Stimulated activated CD4-positive, alpha-beta T cell treated with anti-CD3 and anti-CD28 coated beads, Interleukin-1b, Interleukin-23, amount 100 ng/mL, for 4 hours (primary cell): ENCODE measurements around the gene KCNT1.

ENCODE experiments used
- DNase-seq, 2 donors: peaks; one replicate each; pipeline ENCODE4 v3.0.0-alpha.2; 2020; ENCODE audit warnings: low read depth in 2 of 2

KCNT1 gene

GRCh38 chr9:135745686-135746324 is 43.8 kb downstream of the KCNT1 start:
- DNase-seq = no peak

DNA sequence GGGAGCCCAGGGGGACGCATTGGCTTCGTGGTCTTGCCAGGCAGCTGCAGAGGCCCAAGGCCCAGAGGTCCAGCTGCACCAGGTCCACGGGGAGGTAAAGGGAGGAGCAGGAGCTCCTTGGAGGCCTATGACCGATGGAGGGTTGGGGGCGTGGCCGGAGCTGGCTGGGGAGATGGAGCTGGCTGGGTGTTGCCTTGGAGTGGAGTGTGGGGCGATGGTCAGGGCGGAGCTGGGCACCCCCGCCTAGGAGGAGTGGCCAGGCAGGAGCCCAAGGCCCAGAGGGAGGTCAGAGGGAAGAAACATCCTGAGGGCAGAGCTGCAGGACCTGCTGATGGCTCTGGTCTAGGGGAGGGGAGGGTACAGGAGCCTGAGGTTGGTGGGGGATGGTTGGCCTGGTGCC is 44.6 kb downstream of the KCNT1 start:
- no peak for DNase-seq

DNA sequence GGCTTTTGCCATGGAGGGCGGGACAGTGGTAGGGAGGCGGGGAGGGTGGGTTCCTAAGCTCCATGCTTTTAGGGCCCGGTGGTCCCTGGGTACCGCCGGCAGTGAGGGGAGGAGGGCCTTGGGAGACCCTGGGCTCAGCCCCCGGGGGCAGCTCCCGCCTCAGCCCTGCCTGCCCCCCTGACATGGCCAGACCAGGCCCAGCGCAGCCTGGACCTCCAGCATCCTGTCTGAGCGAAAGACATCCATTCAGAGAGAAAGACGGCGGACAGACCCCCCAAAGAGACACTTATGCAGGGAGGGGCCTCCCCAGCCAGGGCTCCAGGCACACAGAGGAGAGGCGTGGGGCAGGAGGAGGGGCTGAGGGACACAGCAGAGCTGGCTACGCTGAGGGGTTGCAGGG is 45.3 kb downstream of the KCNT1 start:
- no peak for DNase-seq

GRCh38 chr9:135748676-135749075 is 46.7 kb downstream of the KCNT1 start:
- DNase-seq = no peak

DNA sequence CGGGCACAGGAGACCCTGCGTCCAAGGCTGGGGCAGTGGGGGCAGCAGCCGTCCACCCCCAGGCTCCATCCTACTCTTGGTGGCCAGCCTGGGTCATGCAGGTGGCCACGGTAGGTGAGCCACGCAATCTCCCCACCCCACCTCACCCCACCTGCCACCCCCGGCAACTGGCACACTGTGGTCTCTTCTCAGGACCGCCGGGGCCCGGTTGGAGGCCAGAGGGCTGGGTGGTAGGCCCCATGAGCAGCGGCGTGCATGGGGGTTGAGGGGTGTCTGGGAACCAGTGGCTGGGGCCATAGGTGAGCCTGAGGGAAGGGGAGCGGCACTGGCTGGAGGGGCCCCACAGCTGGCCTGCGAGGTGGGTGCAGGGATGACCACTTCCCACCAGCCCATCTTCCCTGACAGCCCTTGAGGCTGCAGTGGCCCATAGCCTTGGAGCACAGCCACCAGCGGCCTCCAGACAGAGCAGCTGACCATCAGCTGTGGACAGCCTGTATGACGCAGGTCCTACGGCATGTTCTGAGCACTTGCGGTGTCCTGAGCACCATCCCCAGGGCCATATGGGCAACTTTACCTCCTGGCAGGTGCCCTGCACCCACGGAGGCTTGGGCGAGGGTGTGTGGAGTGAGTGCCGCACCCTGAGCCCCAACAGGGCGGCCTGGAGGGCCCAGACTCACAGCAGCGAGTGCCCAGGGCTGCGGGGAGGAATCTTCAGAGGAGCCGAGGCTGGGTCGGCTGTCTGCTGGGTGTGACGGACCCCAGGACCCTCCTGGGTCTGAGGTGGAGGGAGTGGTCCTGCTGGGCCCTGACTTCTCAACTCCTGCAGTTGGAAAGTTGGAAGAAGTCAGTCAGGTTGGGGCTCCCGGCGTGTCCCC is 47.4 kb downstream of the KCNT1 start:
- DNase-seq = no peak

- no peak for DNase-seq
Measured at GRCh38 chr9:135750786-135751185, 48.8 kb downstream of the KCNT1 start.

DNA sequence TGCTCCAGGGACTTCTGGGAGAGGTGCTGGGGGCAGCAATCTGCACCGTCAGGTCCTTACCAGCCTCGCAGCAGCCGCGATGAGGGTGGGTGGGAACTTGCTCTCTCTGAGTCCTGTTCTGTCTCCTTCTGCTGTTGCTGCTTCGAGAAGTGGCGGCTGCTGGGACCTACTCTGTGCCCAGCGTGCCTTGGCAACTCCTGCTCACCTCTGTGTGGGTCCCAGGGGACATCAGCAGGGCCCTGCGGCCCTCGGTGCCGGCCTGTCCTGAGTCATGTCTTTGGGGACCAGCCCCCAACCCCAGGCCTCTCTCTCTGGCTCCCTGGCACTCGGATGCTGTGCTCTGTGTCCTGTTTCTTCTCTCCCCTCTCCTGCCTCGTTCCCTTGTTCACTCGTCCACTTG is 49.5 kb downstream of the KCNT1 start:
- no peak for DNase-seq

DNA sequence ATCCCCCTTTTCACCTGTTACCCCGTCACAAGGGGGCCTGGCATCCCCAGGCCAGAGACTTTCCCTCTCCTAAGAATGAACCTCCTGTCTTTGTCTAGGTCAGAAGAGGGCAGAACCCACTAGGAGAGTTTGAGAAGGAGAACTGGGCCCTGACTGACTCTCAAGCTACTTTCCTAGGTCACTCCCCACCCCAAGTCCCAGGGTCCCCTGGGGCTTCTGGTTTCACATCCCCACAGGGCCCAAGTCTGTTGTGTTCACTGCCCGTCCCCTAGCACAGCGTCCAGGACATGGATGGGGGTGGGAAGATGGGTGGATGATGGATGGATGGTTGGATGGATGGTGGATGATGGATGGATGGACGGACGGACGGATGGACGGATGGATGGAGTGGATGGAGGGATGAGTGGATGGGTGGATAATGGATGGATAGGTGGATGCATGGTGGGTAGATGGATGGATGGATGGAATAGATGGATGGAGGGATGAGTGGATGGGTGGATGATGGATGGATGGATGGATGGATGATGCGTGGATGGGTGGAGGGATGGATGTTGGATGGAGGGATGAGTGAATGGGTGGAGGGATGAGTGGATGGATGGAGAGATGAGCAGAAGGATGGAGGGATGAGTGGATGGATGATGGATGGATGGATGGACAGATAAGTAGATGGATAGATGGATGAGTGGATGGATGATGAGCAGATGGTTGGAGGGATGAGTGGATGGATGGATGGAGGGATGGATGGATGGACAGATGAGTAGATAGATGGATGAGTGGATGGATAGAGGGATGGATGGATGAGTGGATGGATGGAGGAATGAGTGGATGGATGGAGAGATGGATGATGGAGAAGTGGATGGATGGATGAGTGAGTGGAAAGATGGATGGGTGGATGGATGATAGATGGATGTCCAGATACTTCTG is 50.6 kb downstream of the KCNT1 start:
- DNase-seq = no peak

DNA sequence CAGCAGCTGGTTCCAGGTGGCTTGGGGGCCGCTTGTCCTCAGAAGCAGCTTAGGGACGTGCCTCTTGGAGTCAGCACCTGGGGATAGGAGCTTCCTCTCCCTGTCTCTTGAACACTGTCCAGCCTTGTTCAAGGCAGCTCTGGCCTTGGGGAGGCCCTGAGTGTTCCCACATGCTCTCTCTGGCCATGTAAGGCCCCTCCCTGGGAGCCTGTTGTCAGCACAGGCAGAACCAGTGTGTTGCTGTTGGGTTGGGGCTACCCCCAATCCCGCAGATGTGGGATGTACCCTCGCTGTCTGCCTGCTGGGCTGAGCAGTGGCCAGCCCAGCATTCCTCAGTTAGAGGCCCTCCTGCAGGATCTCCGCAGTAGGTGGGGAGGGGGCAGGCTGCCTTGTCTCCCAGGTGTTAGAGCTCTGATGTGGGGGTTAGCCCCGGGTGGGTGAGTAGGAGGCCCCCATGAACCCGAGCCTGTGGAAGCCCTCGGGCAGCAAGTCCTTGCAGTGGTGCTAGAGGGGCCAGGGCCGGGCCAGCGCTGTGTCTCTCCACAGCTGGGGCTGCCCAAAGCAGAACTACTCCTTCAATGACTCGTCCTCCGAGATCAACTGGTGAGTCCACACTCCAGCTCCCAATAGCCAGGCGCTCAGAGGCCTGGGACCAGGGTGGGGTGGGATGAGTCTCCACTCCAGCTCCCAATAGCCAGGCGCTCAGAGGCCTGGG is 51.6 kb downstream of the KCNT1 start:
- DNase-seq = no peak

DNA sequence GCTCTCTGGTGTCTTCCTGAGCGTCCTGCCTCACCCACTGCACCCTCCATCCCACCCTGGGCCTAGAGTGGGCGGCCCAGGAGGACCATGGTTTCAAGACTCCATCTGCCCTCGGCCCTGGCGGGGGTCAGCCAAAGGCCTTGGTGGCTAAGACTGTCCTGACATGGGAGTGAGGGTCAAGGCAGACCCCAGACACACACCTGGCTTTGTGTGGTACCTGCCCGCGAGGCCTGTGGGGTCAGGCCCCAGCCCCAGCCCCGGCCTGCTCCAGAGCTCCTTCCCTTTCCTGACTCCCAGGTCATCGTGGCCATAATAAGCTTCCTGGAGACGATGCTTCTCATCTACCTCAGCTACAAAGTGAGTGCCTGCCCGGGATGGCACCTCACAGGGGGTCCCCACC is 54.6 kb downstream of the KCNT1 start:
- no peak for DNase-seq

- DNase-seq = no peak
Measured at GRCh38 chr9:135757356-135757755, 55.4 kb downstream of the KCNT1 start.

DNA sequence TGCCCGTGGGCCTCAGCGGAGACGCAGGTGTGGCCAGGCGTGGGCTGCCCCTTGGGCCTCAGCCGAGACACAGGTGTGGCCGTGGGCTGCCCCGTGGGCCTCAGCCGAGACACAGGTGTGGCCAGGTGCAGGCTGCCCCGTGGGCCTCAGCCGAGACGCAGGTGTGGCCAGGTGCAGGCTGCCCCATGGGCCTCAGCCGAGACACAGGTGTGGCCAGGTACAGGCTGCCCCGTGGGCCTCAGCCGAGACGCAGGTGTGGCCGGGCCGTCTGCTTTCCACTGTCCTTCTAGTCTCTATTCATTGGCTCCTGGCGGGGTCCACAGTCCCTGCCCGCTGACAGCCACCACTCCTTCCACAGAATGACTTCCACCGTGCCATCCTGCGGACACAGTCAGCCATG is 56.1 kb downstream of the KCNT1 start:
- no peak for DNase-seq

- DNase-seq = no peak
Measured at GRCh38 chr9:135758870-135759269, 56.9 kb downstream of the KCNT1 start.

DNA sequence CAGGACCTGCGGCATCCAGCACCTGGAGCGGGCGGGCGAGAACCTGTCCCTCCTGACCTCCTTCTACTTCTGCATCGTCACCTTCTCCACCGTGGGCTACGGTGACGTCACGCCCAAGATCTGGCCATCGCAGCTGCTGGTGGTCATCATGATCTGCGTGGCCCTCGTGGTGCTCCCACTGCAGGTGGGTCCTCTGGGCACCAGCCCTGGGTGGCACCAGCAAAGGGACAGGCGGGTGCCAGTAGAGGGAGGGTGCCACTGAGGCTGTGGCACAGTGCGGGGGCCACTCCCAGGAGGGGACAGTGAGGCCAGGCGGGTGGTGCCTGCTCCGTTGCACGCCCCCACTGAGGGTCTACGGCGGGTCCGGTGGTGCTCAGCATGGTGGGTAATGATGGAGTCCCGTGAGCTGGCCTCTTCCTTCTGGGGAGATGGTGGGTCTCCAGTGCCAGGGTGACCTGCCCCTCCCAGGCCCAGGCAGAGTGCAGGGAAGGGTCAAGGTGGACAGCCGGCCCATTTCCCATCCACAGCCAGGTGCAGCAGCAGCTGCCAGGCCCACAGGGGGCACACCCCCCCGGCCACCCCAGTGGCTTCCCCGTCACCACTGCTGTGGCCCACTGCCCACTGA is 57.8 kb downstream of the KCNT1 start:
- DNase-seq = no peak

DNA sequence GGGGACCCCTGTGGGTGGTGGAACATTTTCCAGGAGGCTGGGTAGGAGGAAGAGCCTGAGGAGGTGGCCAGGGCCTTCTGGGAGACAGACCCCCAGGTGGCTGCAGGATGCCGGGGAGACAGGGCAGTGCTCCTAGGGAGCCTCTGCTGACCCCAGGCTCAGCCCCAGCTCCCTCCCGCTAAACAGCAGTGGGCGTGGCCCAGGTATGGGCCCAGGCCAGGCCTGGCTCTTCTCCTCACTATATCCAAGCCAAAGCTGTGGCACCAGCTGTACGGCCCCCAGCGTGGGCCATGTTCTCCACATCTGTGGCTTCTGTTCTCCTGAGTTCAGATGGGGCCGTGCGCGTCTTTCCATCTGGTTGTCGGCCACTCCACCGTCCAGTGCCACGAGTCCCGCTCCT is 58.5 kb downstream of the KCNT1 start:
- no peak for DNase-seq

GRCh38 chr9:135761150-135761844 is 59.3 kb downstream of the KCNT1 start:
- DNase-seq = no peak

GRCh38 chr9:135761845-135762168 is 59.8 kb downstream of the KCNT1 start:
- DNase-seq = no peak

DNA sequence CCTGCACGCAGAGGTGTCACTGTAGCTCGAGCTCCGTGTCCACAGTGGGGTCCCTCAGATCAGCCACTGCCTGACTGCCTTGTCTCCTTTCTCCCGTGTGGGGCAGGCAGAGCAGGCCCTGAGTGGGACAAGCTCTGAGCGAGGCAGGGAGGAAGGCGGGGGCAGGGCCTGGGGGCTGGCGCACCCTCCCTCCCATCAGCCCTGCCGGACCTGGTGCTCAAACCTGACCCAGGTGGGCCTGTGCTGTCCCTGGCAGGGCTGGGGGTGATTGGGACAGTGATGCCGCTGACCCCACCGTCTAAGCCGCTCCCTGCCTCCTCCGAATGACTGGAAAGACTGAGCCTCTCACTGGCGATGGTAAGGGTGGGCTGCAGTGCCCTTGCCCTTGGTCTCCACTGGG is 60.9 kb downstream of the KCNT1 start:
- DNase-seq = no peak

DNA sequence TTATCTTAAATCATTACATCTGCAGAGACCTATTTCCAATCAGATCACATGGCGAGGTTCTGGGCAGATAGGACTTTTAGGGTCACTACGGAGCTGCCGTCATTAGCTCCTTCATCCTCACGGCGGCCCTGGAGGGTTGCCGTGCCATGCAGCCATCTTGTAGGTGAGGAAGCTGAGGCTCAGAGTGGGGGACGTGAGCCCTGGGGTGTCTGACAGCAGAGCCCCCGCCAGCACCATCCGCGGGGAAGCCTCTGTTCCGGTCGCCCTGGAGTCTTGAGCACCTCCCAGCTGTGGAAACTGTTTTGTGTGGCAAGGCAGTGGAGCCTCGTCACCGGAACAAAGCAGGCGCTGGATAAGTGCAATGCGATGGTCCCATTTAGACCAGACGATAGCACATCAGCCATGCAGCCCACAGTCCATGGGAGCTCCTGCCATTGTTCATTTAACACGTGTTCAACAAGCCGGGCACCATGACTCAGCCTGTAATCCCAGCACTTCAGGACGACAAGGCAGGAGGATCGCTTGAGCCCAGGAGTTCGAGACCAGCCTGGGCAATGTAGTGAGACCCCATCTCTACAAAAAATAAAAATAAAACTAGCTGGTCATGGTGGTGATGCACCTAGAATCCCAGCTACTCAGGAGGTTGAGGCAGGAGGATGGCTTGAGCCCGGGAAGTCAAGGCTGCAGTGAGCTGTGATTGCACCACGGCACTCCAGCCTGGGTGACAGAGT is 61.9 kb downstream of the KCNT1 start:
- DNase-seq = no peak

GRCh38 chr9:135764731-135765130 is 62.7 kb downstream of the KCNT1 start:
- DNase-seq = no peak
